GM12878 (cell line): ENCODE results near the gene RNF40.

ENCODE experiments used
- BRCA1 ChIP-seq: IDR thresholded peaks from 2 replicates; pipeline ENCODE4 v1.6.1; 2011; ENCODE audit warnings: low read depth, low read length, improper control_type of control experiment
- ETV6 ChIP-seq, 2 experiments: fragments of 450-650 bp in 1 of 2; IDR thresholded peaks in 1 of 2; conservative IDR thresholded peaks in 1 of 2; 2 replicates each; pipeline ENCODE4 v1.6.1; 2014; ENCODE audit warnings: antibody characterized with exemption in 1 of 2, borderline replicate concordance in 1 of 2, low read depth in 1 of 2, mild to moderate bottlenecking in 1 of 2, moderate library complexity in 1 of 2
- EZH2 ChIP-seq: IDR thresholded peaks from 2 replicates; pipeline ENCODE4 v1.6.1; 2012; ENCODE audit warnings: low read depth, mild to moderate bottlenecking, control low read depth, inconsistent platforms, low read length, borderline replicate concordance; ENCODE audit not compliant: control insufficient read depth
- IKZF1 ChIP-seq: fragments of 450-650 bp; conservative IDR thresholded peaks from 2 replicates; pipeline ENCODE4 v1.6.1; 2017; ENCODE audit warnings: antibody characterized with exemption, mild to moderate bottlenecking
- JUNB ChIP-seq: IDR thresholded peaks from 2 replicates; pipeline ENCODE4 v1.6.1; 2016; ENCODE audit warnings: antibody characterized with exemption, mild to moderate bottlenecking
- POLR2AphosphoS5 ChIP-seq: IDR thresholded peaks from 2 replicates; pipeline ENCODE4 v1.6.1; 2011; ENCODE audit warnings: mild to moderate bottlenecking, low read length, inconsistent platforms
- STAT1 ChIP-seq: fragments of 450-650 bp; conservative IDR thresholded peaks from 2 replicates; pipeline ENCODE4 v1.6.1; 2014; ENCODE audit warnings: antibody characterized with exemption, mild to moderate bottlenecking
- STAT3 ChIP-seq: IDR thresholded peaks from 2 replicates; pipeline ENCODE4 v1.6.1; 2011; ENCODE audit warnings: low read depth, low read length, improper control_type of control experiment

DNA sequence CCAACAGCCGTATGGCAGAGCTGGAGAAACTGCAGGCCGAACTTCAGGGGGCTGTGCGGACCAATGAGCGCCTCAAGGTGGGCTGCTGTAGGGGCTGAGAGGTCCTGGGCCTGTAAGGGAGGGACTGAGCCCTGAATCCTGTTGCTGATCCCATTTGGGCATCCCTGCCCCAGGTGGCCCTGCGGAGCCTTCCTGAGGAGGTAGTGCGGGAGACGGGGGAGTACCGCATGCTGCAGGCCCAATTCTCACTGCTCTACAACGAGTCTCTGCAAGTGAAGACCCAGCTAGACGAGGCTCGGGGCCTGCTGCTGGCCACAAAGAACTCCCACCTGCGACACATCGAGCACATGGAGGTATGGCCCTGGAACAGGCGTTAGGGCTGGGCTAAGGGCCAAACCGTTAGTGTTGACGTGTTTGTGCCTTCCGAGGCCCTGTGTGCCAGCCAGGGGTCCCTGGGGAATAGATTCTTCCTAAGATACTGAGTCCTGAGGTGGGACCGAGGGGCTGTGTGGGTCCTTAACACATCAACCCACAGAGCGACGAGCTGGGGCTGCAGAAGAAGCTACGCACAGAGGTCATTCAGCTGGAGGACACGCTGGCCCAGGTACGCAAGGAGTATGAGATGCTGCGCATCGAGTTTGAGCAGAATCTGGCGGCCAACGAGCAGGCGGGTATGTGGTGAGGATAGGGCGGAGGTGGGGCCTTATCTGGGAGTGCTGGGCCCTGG lies 4.2 kb downstream of the RNF40 start:
- TF ChIP-seq ETV6 (conservative IDR thresholded peaks at IDR 0.05 in 1 of 2, IDR thresholded peaks at IDR 0.05 in 1 of 2; ENCODE audit: borderline replicate concordance in 1 of 2, low read depth in 1 of 2) (no peak), STAT1 (no peak), POLR2AphosphoS5 (no peak), STAT3 (no peak), IKZF1 (no peak), EZH2 (no peak), JUNB (no peak), BRCA1 (no peak)
